ENCODE data around the gene ZNF550. TPM values are rescaled to one million over a fixed set of nuclear protein-coding genes. Genes with fewer than 3 reads are reported as not detected.
"Not testable (repeated sequence)": the region's sequence is repeated elsewhere in the genome, so short reads cannot be mapped to it uniquely, and the experiment has no call there.

The ZNF550 gene
- total and polyA plus RNA-seq, 9 donors: 6.7 to 17.1 (median 10.8) TPM

DNA sequence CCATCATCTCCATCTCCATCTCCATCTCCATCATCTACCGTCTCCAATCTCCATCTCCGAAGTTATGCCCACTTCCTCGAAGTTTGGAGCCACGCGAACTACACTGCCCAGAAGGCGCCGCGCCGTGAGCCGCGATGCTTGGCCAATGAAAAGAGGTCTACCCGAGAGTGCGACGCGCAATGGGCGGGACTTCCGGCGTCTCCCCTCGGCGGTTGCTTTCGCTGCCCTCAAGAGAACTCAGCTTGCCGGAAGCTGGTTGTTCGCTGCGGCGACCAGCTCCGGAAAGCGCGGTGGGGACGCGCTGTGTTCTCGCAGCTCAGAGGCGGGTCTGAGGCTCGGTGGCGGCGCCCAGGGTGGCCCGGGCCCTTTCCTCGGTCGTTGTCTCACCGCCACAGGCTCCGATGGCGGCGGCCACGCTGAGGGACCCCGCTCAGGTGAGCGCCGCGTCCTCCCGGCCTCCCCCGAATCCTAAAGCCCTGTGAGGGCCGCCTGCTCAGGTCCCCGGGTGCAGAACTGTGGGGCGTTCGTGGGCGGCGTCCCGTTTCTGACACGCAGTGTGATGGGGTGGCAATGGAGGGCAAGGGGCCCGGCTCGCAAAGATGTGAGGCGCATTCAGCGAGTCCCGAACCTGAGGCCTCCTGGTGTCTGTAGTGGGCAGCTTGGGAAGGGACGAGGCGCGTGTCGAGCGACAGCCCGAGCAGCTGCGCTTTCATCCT is 59.8 kb downstream of the ZNF550 start, which contains the start of gene ZNF773:
TSS of gene ZNF773 (plus strand) at position 259 of the 716 bp plus-strand sequence. CDS start at position 402, 143 bp downstream.
- peak; percentile 93 to 95 (median 95) for DNase-seq
- H3K27ac ChIP-seq: peak within 1 kb of the TSS in 1 of 2 donors; percentile 57
- H3K27me3 ChIP-seq; intact Hi-C loops (cut with DNase I); H3K36me3 ChIP-seq; H3K4me1 ChIP-seq (ENCODE audit: insufficient read depth): not testable (repeated sequence)
- TF ChIP-seq POLR2A (IDR thresholded peaks at IDR 0.05): peak; percentile 35
- peak within 1 kb of the TSS; percentile 81 for H3K4me3 ChIP-seq
- 0 to 1% (median 1%) methylated on average over 45 to 59 of the region's 69 CpGs for WGBS, 3 donors
- peaks cover 0 to 18% of the 10 kb centered on the region in 2 donors for H3K9me3 ChIP-seq

DNA sequence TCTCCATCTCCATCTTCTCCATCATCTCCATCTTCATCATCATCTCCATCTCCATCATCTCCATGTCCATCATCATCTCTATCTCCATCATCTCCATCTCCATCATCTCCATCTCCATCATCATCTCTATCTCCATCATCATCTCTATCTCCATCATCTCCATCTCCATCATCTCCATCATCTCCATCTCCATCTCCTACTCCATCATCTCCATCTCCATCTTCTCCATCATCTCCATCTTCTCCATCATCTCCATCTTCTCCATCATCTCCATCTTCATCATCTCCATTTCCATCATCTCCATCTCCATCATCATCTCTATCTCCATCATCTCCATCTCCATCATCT is 60.4 kb downstream of the ZNF550 start:
- DNase-seq; H3K4me3 ChIP-seq; intact Hi-C loops (cut with DNase I); H3K36me3 ChIP-seq; H3K27me3 ChIP-seq; H3K27ac ChIP-seq; H3K4me1 ChIP-seq (ENCODE audit: insufficient read depth): not testable (repeated sequence)
- peaks cover 0 to 17% of the 10 kb centered on the region in 2 donors for H3K9me3 ChIP-seq

DNA sequence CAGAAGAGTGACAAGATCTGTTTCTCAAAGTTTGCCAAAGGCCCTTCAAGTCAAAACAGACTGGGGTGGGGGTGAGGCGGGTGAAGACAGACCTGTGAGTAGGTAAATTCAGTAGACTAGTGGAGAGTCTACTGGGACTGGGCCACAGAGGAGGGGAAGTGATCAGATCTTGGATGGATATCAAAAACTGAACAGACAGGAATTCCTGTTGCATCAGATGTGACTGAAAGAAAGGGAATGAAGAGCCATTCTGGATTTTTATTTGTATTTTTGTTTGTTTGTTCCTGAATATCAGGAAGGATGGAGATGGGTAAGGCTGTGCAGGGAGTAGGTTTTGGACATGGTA is 71.4 kb downstream of the ZNF550 start:
- intact Hi-C loops (cut with DNase I); H3K27me3 ChIP-seq; DNase-seq; H3K27ac ChIP-seq; H3K4me1 ChIP-seq (ENCODE audit: insufficient read depth); H3K36me3 ChIP-seq; H3K4me3 ChIP-seq: not testable (repeated sequence)
- WGBS, 3 donors: no CpG with 5 or more reads among the region's 1 CpG
- peaks cover 0 to 19% of the 10 kb centered on the region in 2 donors for H3K9me3 ChIP-seq

DNA sequence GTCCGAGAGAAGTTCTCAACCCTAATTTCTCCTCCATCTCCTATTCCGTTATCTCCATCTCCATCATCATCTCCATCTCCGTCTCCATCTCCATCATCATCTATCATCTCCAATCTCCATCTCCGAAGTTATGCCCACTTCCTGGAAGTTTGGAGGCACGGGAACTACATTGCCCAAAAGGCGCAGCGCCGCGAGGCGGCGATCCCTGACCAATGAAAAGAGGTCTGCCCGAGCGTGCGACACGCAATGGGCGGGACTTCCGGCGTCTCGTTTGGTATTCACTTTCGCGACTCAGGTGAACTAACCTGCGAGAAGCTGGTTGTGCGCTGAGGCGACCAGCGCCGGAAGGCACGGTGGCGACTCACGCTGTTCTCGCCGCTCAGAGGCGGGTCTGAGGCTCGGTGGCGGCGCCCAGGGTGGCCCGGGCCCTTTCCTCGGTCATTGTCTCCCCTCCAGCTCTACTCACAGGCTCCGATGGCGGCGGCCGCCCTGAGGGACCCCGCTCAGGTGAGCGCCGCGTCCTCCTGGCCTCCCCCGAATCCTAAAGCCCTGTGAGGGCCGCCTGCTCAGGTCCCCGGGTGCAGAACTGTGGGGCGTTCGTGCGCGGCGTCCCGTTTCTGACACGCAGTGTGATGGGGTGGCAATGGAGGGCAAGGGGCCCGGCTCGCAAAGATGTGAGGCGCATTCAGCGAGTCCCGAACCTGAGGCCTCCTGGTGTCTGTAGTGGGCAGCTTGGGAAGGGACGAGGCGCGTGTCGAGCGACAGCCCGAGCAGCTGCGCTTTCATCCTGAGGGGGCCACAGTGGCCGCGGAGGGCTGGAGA is 72.0 kb downstream of the ZNF550 start, which contains the start of gene ZNF419:
TSS of gene ZNF419 (plus strand) at position 274 of the 822 bp plus-strand sequence. CDS start at position 475, 201 bp downstream.
- Histone ChIP-seq H3K4me3 (peak within 1 kb of the TSS; percentile 98), H3K27ac (peak within 1 kb of the TSS; percentile 37 to 40), H3K9me3 (peaks cover 0 to 15% of the 10 kb centered on the region in 2 donors)
- H3K27me3 ChIP-seq; intact Hi-C loops (cut with DNase I); H3K36me3 ChIP-seq; H3K4me1 ChIP-seq (ENCODE audit: insufficient read depth): not testable (repeated sequence)
- 1% methylated on average over 30 to 60 of the region's 69 CpGs for WGBS, 3 donors
- peak; percentile 86 to 93 (median 89) for DNase-seq

Other genes starting within 250 kb of the ZNF550 start
- gene ZNF543, start 239.4 kb downstream of the ZNF550 start, total RNA-seq: 10 to 100 TPM in 4 of 7 donors, 1 to 10 TPM in 3; 4.9 to 12.9 (median 10.5) TPM
- 1 to 10 TPM; 4.0 to 4.9 TPM for gene ZNF543, start 239.4 kb downstream of the ZNF550 start, polyA plus RNA-seq
- 10 to 100 TPM in 3 of 7 donors, 1 to 10 TPM in 4; 3.0 to 13.0 (median 9.1) TPM for gene ZNF304, start 208.6 kb downstream of the ZNF550 start, total RNA-seq
- 10 to 100 TPM in 1 of 2 donors, 1 to 10 TPM in 1; 4.8 to 12.5 TPM for gene ZNF304, start 208.6 kb downstream of the ZNF550 start, polyA plus RNA-seq
- gene TRAPPC2B, start 196.3 kb downstream of the ZNF550 start, total RNA-seq: 10 to 100 TPM in 6 of 7 donors, 1 to 10 TPM in 1; 9.1 to 23.6 (median 11.6) TPM
- gene TRAPPC2B, start 196.3 kb downstream of the ZNF550 start, polyA plus RNA-seq: 10 to 100 TPM; 10.3 to 25.1 TPM
- gene ZNF547, start 196.3 kb downstream of the ZNF550 start, total RNA-seq: 1 to 10 TPM; 1.2 to 4.7 (median 3.0) TPM
- gene ZNF547, start 196.3 kb downstream of the ZNF550 start, polyA plus RNA-seq: 1 to 10 TPM; 1.8 to 2.9 TPM
- 10 to 100 TPM; 14.5 to 28.2 (median 24.4) TPM for gene ZNF548, start 170.0 kb downstream of the ZNF550 start, total RNA-seq
- 10 to 100 TPM; 13.4 to 13.7 TPM for gene ZNF548, start 170.0 kb downstream of the ZNF550 start, polyA plus RNA-seq
- gene ZNF17, start 148.7 kb downstream of the ZNF550 start, total RNA-seq: 10 to 100 TPM in 6 of 7 donors, 1 to 10 TPM in 1; 5.4 to 22.4 (median 18.7) TPM
- 1 to 10 TPM; 6.3 to 7.2 TPM for gene ZNF17, start 148.7 kb downstream of the ZNF550 start, polyA plus RNA-seq
- 10 to 100 TPM in 4 of 7 donors, 1 to 10 TPM in 3; 7.5 to 21.7 (median 10.8) TPM for gene ZNF749, start 124.5 kb downstream of the ZNF550 start, total RNA-seq
- gene ZNF749, start 124.5 kb downstream of the ZNF550 start, polyA plus RNA-seq: 10 to 100 TPM in 1 of 2 donors, 1 to 10 TPM in 1; 4.0 to 12.9 TPM
- 1 to 10 TPM in 5 of 7 donors, under 1 TPM in 2; 0.60 to 2.2 (median 1.3) TPM for gene VN1R1, start 102.7 kb downstream of the ZNF550 start, total RNA-seq
- gene VN1R1, start 102.7 kb downstream of the ZNF550 start, polyA plus RNA-seq: under 1 TPM; 0.38 to 0.50 TPM
- gene ZNF772, start 82.3 kb downstream of the ZNF550 start, total RNA-seq: 10 to 100 TPM in 6 of 7 donors, 1 to 10 TPM in 1; 6.5 to 23.0 (median 15.8) TPM
- gene ZNF772, start 82.3 kb downstream of the ZNF550 start, polyA plus RNA-seq: 1 to 10 TPM; 3.3 to 6.8 TPM
- gene ZNF419, start 72.1 kb downstream of the ZNF550 start, total RNA-seq: 10 to 100 TPM in 6 of 7 donors, 1 to 10 TPM in 1; 6.8 to 14.7 (median 12.1) TPM
- gene ZNF419, start 72.1 kb downstream of the ZNF550 start, polyA plus RNA-seq: 1 to 10 TPM; 7.2 to 8.5 TPM
- 10 to 100 TPM in 4 of 7 donors, 1 to 10 TPM in 3; 8.1 to 16.3 (median 10.5) TPM for gene ZNF773, start 59.9 kb downstream of the ZNF550 start, total RNA-seq
- gene ZNF773, start 59.9 kb downstream of the ZNF550 start, polyA plus RNA-seq: 1 to 10 TPM; 6.8 to 8.6 TPM
- 10 to 100 TPM in 4 of 7 donors, 1 to 10 TPM in 3; 3.9 to 11.9 (median 10.1) TPM for gene ZNF549, start 32.5 kb downstream of the ZNF550 start, total RNA-seq
- gene ZNF549, start 32.5 kb downstream of the ZNF550 start, polyA plus RNA-seq: 1 to 10 TPM; 4.0 to 8.1 TPM
- 10 to 100 TPM in 1 of 7 donors, 1 to 10 TPM in 6; 2.2 to 10.9 (median 7.6) TPM for gene ZNF416, start 19.0 kb upstream of the ZNF550 start, total RNA-seq
- gene ZNF416, start 19.0 kb upstream of the ZNF550 start, polyA plus RNA-seq: 1 to 10 TPM; 3.9 to 9.2 TPM
- 10 to 100 TPM in 1 of 7 donors, 1 to 10 TPM in 6; 3.4 to 10.2 (median 8.4) TPM for gene ZIK1, start 24.3 kb upstream of the ZNF550 start, total RNA-seq
- gene ZIK1, start 24.3 kb upstream of the ZNF550 start, polyA plus RNA-seq: 1 to 10 TPM; 5.5 to 5.7 TPM
- 1 to 10 TPM; 2.5 to 8.9 (median 3.6) TPM for gene ZNF530, start 40.0 kb upstream of the ZNF550 start, total RNA-seq
- gene ZNF530, start 40.0 kb upstream of the ZNF550 start, polyA plus RNA-seq: 1 to 10 TPM; 2.0 to 2.2 TPM
- gene ZNF134, start 54.4 kb upstream of the ZNF550 start, total RNA-seq: 10 to 100 TPM; 13.4 to 22.9 (median 22.2) TPM
- 10 to 100 TPM in 1 of 2 donors, 1 to 10 TPM in 1; 9.2 to 12.6 TPM for gene ZNF134, start 54.4 kb upstream of the ZNF550 start, polyA plus RNA-seq
- gene ZNF211, start 73.3 kb upstream of the ZNF550 start, total RNA-seq: 10 to 100 TPM in 6 of 7 donors, 1 to 10 TPM in 1; 8.3 to 16.7 (median 12.0) TPM
- gene ZNF211, start 73.3 kb upstream of the ZNF550 start, polyA plus RNA-seq: 10 to 100 TPM in 1 of 2 donors, 1 to 10 TPM in 1; 8.4 to 16.3 TPM
- gene ZSCAN4, start 109.1 kb upstream of the ZNF550 start, total RNA-seq: 1 to 10 TPM in 1 of 7 donors, under 1 TPM in 1, not detected in 5; 0.13 to 1.3 TPM
- gene ZSCAN4, start 109.1 kb upstream of the ZNF550 start, polyA plus RNA-seq: under 1 TPM; 0.07 to 0.08 TPM
- 10 to 100 TPM in 3 of 7 donors, 1 to 10 TPM in 4; 6.8 to 11.3 (median 9.7) TPM for gene ZNF551, start 122.1 kb upstream of the ZNF550 start, total RNA-seq
- gene ZNF551, start 122.1 kb upstream of the ZNF550 start, polyA plus RNA-seq: 1 to 10 TPM; 3.8 to 4.2 TPM
- 10 to 100 TPM in 1 of 7 donors, 1 to 10 TPM in 6; 1.1 to 10.4 (median 2.4) TPM for gene ZNF154, start 149.3 kb upstream of the ZNF550 start, total RNA-seq
- 1 to 10 TPM; 1.4 to 3.5 TPM for gene ZNF154, start 149.3 kb upstream of the ZNF550 start, polyA plus RNA-seq
- gene ZNF671, start 167.8 kb upstream of the ZNF550 start, total RNA-seq: 10 to 100 TPM in 1 of 7 donors, 1 to 10 TPM in 6; 1.5 to 13.2 (median 6.4) TPM
- 1 to 10 TPM; 2.1 to 5.0 TPM for gene ZNF671, start 167.8 kb upstream of the ZNF550 start, polyA plus RNA-seq
- 10 to 100 TPM; 11.0 to 25.9 (median 14.6) TPM for gene ZNF776, start 187.0 kb upstream of the ZNF550 start, total RNA-seq
- 10 to 100 TPM; 10.2 to 10.7 TPM for gene ZNF776, start 187.0 kb upstream of the ZNF550 start, polyA plus RNA-seq
- 10 to 100 TPM; 15.4 to 21.7 (median 17.2) TPM for gene ZNF586, start 209.8 kb upstream of the ZNF550 start, total RNA-seq
- 10 to 100 TPM in 1 of 2 donors, 1 to 10 TPM in 1; 7.9 to 11.8 TPM for gene ZNF586, start 209.8 kb upstream of the ZNF550 start, polyA plus RNA-seq

Data from ovary (tissue), 9 donors.